ENCODE data around the gene PSMF1.

Gene PSMF1

DNA sequence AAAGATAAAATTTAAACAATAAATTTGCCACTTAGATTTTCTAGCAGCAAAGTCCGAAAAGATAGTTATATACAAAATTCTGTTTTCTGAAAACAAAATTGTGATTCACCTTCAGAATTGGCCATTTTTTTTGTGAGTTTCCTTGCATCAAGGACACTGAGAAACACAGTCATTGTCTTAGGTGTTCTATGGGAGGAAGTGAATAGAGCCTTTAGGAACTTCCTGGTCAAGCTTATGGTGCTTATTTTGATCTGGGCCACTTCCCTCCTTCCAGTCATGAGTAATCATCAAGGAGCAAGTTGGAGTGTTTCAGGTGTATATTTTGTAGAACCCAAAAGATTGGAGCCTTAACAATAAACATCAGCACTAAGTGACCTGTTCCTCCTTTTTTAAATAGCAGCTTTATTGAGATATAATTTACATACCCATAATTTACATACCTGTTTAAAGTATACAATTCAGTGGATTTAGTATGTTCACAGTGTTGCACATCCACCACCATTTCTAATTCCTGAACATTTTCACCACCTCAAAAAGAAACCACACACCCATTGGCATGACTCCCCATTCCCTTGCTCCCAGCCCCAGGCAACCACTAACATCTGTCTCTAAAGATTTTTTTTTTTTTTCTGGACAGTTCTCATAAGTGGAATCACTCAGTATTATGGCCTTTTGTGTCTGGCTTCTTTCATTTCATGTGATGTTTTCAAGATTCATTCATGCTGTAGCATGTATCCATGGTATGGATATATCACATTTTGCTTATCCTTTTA, 48.7 kb downstream of the PSMF1 start:
- ATAC-seq: no peak
- no peaks in the 10 kb centered on the region for H3K27me3 Mint-ChIP-seq
- H3K27ac Mint-ChIP-seq: no peak overlapping the region
- H3K4me3 Mint-ChIP-seq: no peak overlapping the region
- H3K9me3 Mint-ChIP-seq: no peaks in the 10 kb centered on the region
- peaks cover 81% of the 10 kb centered on the region for H3K36me3 Mint-ChIP-seq
- no peaks in the 10 kb centered on the region for H3K4me1 Mint-ChIP-seq

DNA sequence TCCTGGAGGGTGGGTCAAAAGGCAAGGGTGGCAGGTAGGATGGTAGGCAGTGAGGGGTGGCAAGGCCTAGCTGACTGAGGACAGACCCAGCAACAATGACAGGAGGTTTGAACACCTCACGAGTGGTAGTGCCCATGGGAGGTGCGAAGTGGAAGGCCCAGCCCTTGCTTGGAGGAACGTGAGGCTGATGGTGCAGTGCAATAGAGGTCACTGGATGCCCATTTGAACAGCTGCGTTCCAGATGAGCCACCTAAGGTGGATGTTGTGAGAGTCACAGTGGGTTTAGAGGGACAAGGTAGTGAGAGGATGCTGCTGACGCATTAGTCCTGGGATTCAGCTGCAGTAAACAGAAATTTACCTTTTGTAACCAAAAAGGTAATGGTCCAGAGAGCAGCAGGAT, 50.8 kb downstream of the PSMF1 start:
- Mint-ChIP-seq H3K9me3 (no peaks in the 10 kb centered on the region), H3K27ac (no peak overlapping the region), H3K27me3 (no peaks in the 10 kb centered on the region), H3K4me1 (no peaks in the 10 kb centered on the region), H3K4me3 (no peak overlapping the region), H3K36me3 (peaks cover 92% of the 10 kb centered on the region)
- ATAC-seq: no peak

DNA sequence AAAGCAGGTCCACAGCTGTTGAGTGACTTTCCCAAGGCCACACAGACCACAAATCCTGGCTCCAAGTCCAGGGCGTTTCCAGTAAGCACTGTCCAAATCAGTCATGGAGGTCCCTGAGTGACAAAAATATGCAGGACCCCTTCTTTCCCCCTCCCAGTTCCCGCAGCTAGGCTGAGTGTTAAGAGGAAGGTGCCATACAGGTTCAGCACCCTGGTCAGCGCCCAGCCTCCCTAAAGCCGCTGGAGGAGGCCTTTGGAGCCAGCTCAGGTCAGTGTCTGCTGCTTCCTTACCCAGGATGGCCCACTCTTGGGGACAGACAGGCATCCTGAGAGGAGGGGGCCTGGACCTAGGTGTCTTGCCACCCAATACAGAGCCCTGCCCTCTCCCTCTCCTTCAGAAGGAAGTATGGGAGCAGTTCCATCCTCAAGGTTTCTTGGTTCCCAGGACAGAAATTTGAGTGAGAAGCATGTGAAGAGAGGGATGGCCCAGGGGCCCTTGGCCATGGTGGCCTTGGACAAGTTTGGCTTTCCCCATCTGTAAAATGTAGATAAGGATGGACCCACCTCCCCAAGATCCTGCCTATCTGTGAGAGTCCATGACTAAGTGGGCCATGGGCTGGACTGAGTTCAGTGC, 53.2 kb downstream of the PSMF1 start:
- Mint-ChIP-seq H3K36me3 (peaks cover 88% of the 10 kb centered on the region), H3K27me3 (no peaks in the 10 kb centered on the region), H3K27ac (no peak overlapping the region), H3K9me3 (no peaks in the 10 kb centered on the region), H3K4me1 (no peaks in the 10 kb centered on the region), H3K4me3 (no peak overlapping the region)
- no peak for ATAC-seq

DNA sequence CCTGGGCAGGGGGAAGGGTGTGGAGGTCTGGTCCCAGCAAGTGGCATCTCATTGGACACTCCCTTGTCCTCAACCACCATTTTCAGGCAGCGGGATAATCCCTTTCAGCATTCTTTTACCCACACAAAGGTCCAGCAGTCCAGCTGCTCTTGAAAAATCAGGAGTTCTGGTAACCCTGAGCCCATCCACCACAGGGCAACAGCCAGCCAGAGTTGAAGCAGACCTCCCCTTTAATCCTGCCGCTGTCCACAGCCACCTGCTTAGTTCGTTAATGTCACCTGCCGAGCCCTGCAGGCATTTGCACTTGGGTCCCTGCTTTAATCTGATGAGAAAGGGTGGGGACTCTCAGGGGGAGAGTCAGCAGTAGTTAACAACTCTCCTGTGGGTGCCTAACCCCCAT, 55.3 kb downstream of the PSMF1 start:
- ATAC-seq: no peak
- Mint-ChIP-seq H3K27me3 (no peaks in the 10 kb centered on the region), H3K27ac (no peak overlapping the region), H3K9me3 (no peaks in the 10 kb centered on the region), H3K4me1 (no peaks in the 10 kb centered on the region), H3K36me3 (peaks cover 77% of the 10 kb centered on the region), H3K4me3 (no peak overlapping the region)

DNA sequence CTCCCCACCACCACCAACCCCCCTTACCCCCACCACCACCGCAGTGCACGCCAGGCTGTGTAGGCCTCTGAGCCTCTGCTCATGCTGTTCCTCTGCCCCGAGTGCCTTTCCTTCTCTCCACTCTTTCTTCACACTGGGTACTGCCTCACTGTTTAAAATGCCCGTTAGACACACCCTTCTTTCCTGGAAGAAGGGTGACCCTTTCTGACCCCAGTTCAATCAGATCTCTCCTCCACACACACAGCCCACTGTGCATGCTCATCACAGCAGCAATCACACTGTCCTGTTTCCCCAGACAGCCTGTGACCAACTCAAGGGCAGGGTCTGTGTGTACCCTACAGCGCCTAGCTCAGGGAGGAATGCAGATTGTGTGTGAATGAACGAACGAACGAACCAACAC, 56.4 kb downstream of the PSMF1 start:
- no peaks in the 10 kb centered on the region for H3K9me3 Mint-ChIP-seq
- no peaks in the 10 kb centered on the region for H3K27me3 Mint-ChIP-seq
- peaks cover 68% of the 10 kb centered on the region for H3K36me3 Mint-ChIP-seq
- H3K27ac Mint-ChIP-seq: no peak overlapping the region
- no peak for ATAC-seq
- no peak overlapping the region for H3K4me3 Mint-ChIP-seq
- H3K4me1 Mint-ChIP-seq: no peaks in the 10 kb centered on the region

DNA sequence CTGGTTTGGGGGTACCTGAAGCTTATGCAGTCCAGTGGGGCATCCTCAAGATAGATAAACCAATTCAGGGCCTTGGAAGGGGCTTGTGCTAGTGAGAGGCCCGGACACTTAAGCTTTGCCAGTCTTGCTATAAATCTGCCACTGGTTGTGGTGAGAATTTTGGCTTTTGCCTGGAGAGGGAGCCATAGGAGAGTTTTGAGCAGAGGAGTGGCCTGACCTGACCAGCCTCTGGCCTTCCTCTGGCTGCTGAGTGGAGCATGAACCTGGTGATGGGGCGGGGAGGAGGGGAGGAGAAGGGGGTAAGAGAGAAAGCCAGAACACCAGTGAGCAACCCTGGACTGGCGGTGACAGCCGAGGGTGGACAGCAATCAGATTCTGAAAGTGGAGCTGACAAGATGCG, 59.3 kb downstream of the PSMF1 start:
- H3K27me3 Mint-ChIP-seq: no peaks in the 10 kb centered on the region
- H3K4me1 Mint-ChIP-seq: no peaks in the 10 kb centered on the region
- H3K36me3 Mint-ChIP-seq: peaks cover 43% of the 10 kb centered on the region
- no peak overlapping the region for H3K4me3 Mint-ChIP-seq
- no peaks in the 10 kb centered on the region for H3K9me3 Mint-ChIP-seq
- no peak for ATAC-seq
- H3K27ac Mint-ChIP-seq: no peak overlapping the region

DNA sequence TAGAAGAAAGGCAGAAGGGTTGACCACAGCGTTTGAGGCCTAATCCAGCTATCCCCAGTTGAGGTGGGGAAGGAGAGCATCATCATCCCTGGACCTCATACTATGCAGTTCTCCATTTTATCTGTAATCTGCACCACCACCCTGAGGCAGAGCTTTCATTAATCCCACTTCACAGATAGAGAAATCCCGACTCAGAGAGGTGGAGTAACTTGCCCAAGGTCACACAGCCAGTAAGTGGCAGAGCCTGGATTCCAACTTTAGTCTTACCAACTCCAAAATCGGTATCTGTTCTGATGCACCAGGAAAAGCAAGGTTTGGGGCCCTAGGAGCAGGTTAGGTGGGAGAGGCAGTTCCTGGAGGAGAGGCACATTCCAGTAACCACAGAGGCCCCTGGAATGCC, 59.7 kb downstream of the PSMF1 start:
- Mint-ChIP-seq H3K4me3 (no peak overlapping the region), H3K9me3 (no peaks in the 10 kb centered on the region), H3K4me1 (no peaks in the 10 kb centered on the region), H3K36me3 (peaks cover 39% of the 10 kb centered on the region), H3K27me3 (no peaks in the 10 kb centered on the region), H3K27ac (no peak overlapping the region)
- ATAC-seq: no peak

DNA sequence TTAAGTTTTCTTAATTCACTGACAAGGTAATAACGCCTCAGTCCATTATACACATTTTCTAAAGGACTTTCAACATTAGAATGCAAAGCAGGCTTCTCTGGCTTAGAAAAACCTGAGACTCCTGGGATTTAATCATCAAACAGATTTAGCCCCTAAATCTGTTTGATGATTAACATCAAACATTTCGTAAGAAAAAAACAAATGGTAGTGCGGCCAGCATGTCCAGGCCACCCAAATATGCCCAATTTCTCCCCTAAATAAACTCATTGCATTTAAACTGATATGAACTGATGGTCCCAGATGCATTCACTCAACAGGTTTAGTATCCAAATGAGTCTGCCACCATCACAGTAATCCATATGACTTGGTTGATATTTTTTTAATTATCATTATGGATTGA, 60.2 kb downstream of the PSMF1 start:
- Mint-ChIP-seq H3K4me1 (no peaks in the 10 kb centered on the region), H3K36me3 (peaks cover 33% of the 10 kb centered on the region), H3K4me3 (no peak overlapping the region), H3K27ac (no peak overlapping the region), H3K9me3 (no peaks in the 10 kb centered on the region), H3K27me3 (peaks cover 5% of the 10 kb centered on the region)
- no peak for ATAC-seq

DNA sequence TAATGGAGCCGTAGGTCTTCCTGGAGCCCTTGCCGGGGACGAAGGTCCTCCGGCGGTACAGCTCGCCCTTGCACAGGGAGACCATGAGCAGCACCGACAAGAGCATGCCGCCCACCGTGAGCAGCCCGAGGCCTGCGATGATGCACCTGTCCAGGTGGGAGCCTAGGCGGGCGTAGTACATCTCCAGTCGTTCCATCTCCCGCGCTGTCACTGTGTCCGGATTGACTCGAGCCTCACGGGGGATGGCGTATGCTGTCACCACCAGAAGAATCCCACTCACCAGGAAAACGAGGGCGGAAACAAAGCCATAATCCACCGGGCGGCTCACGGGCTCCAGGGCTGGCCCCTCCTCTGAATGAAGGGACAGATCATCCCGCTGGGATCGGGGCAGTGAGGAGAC, 62.5 kb downstream of the PSMF1 start:
- no peaks in the 10 kb centered on the region for H3K9me3 Mint-ChIP-seq
- ATAC-seq: no peak
- peaks cover 18% of the 10 kb centered on the region for H3K27me3 Mint-ChIP-seq
- peaks cover 12% of the 10 kb centered on the region for H3K36me3 Mint-ChIP-seq
- no peak overlapping the region for H3K4me3 Mint-ChIP-seq
- H3K4me1 Mint-ChIP-seq: peaks cover 7% of the 10 kb centered on the region
- H3K27ac Mint-ChIP-seq: no peak overlapping the region

DNA sequence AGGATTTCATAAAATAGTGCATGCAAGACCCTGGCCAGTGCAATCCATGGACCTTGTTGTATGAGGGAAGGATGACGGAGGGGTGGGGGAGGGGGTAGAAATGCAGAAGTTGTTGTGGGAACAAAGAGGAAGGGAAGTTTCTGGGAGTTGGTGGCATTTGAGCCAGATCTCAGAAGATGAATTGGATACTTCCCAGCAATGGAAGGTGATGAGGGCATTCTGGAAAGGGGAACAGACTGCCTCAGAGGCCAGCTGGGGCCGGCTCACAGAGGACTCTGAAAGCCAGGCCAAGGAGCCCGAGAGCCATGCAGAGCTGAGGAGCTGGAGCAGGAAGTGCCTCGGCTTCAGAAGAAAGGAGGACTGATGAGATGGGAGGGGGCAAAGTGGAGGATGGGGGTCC, 63.7 kb downstream of the PSMF1 start:
- no peak overlapping the region for H3K4me3 Mint-ChIP-seq
- peaks cover 11% of the 10 kb centered on the region for H3K4me1 Mint-ChIP-seq
- H3K27me3 Mint-ChIP-seq: peaks cover 18% of the 10 kb centered on the region
- ATAC-seq: no peak
- no peak overlapping the region for H3K27ac Mint-ChIP-seq
- no peaks in the 10 kb centered on the region for H3K9me3 Mint-ChIP-seq
- H3K36me3 Mint-ChIP-seq: peaks cover 5% of the 10 kb centered on the region

DNA sequence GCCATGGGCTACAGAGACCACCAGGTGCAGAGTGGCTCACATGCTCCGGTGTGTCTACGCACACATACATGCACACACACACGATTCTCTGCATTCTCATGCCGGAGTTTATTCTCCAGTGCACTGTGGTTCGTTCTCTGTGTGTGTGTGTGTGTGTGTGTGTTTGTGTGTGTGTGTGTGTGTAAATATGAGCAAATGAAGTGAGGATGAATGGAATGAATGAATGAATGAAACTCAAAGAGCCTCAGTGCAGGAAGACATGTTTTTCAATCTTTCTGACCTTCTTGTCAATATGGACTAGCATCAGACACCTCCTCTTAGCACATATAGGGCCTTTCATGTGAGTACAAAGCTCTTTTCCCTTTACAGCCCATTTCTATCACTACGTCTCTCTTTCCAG, 64.8 kb downstream of the PSMF1 start:
- Mint-ChIP-seq H3K27me3 (peaks cover 18% of the 10 kb centered on the region), H3K36me3 (no peaks in the 10 kb centered on the region), H3K9me3 (no peaks in the 10 kb centered on the region), H3K4me3 (no peak overlapping the region), H3K27ac (no peak overlapping the region), H3K4me1 (peaks cover 11% of the 10 kb centered on the region)
- ATAC-seq: no peak

DNA sequence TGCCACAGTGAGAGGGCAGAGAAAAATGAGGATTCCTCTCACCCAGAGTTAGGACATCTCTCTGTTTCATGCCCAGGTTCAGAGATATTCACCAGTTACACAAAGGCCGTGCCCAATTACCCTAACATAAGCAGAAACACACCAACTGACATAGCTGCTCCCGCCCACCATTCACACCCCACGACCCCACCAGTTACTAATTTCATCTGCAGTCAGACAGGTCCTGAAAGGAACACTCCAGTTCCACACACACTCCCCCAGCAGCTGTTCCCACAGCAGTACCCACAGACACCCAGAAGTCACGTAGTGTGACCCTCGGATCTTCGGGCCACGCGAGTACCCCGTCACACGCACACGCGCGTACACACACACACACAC, 65.8 kb downstream of the PSMF1 start:
- H3K4me3 Mint-ChIP-seq: peak overlapping the region; percentile 51
- H3K36me3 Mint-ChIP-seq: no peaks in the 10 kb centered on the region
- no peak for ATAC-seq
- no peak overlapping the region for H3K27ac Mint-ChIP-seq
- H3K4me1 Mint-ChIP-seq: peaks cover 11% of the 10 kb centered on the region
- no peaks in the 10 kb centered on the region for H3K9me3 Mint-ChIP-seq
- H3K27me3 Mint-ChIP-seq: peaks cover 18% of the 10 kb centered on the region

DNA sequence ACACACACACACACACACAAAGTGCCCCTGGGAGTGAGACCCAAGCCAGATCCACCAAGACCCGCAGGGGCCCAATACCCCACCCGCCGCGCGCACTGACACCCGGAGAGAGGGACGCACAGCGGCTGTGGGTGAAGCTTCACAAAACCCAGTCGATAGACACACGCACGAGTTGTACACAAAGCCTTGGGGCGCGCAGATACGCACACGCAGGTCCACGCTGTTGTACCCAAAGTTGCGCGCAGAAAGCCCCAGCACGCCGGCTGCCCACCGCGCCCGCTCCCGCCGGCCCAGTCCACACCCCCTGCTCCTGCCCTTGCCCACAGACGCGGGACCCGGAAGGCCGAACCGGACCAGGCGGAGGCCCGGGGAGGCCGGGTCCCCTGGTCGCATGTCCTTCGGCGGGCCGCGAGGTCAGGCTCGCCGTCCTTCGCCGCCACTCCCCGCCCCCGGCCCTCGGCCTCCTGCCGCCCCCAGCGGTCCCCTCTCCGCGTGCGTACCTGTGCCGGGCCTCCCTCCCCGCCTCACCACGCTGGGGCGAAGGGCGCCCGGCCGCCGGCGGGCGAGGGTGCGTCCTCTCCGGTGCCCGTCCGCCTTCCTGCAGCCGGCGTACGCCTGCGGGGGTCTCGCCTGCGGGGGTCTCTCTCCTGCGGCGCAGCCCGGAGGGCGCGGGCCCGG, 66.4 kb downstream of the PSMF1 start, which contains the start of gene TMEM74B:
Gene TMEM74B (minus strand): TSS at position 344 of the 678 bp plus-strand sequence. CDS start 1,180 bp downstream, outside the sequence.
- Mint-ChIP-seq H3K9me3 (no peaks in the 10 kb centered on the region), H3K27me3 (peaks cover 18% of the 10 kb centered on the region), H3K27ac (no peak within 1 kb of the TSS), H3K36me3 (no peaks in the 10 kb centered on the region), H3K4me1 (peaks cover 11% of the 10 kb centered on the region), H3K4me3 (peak within 1 kb of the TSS; percentile 53)
- ATAC-seq: peak; percentile 29

DNA sequence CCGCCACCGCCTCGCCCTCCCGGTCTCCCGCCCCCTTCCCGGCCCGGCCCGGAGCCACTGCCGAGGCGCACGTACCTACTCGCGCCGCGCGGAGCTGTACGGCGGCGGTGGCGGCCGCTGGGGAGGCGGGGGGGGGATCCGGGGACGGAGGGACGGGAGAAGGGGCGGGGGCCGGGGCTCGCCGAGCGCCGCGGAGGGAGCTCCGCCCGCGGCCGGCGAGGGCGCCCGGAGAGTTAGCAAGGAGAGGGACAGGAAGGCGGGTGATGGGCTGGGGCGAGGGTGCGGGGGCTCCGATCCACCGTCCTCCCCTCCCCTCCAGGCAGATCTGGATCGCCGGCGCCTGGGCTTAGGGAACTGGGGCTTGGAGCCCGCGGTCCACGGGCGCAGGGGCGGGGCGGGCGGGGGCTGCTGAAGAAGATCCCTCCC, 66.9 kb downstream of the PSMF1 start:
- H3K36me3 Mint-ChIP-seq: no peaks in the 10 kb centered on the region
- peak; percentile 13 for ATAC-seq

DNA sequence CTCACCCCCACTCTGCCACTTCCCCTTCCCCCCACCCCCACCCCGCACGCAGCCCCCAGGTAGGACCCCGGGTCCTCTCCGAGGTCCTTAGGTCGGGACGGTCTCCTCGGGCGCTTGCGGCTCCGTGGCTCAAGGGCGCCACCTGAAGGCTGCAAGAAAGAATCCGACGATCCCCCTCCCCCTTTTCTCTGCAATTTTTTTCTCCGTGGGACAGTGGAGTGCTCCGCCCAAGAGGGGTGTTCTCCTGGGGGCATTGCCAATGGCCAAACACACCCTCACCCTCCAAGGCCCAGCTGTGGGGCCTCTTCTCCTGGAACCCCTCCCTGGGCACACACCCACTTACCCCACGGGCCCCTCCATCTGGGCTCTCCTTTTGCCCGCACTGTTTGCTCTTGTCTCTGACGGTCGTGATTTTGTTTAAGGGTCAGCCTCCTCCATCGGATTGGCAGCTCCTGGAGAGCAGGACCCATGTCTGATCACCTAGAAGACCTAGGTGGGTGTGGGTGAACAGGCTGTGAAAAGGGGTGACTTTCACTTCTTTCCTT, 67.5 kb downstream of the PSMF1 start:
- H3K27ac Mint-ChIP-seq: no peak overlapping the region
- no peaks in the 10 kb centered on the region for H3K36me3 Mint-ChIP-seq
- no peaks in the 10 kb centered on the region for H3K9me3 Mint-ChIP-seq
- peaks cover 18% of the 10 kb centered on the region for H3K27me3 Mint-ChIP-seq
- H3K4me3 Mint-ChIP-seq: peak overlapping the region; percentile 53
- peak; percentile 5 for ATAC-seq
- H3K4me1 Mint-ChIP-seq: peaks cover 11% of the 10 kb centered on the region

More for the DNA sequence above, 66.9 kb downstream of the PSMF1 start:
- Mint-ChIP-seq H3K9me3 (no peaks in the 10 kb centered on the region), H3K27ac (no peak overlapping the region), H3K4me1 (peaks cover 11% of the 10 kb centered on the region), H3K4me3 (no peak overlapping the region), H3K27me3 (peaks cover 18% of the 10 kb centered on the region)

Measured in stimulated activated memory B cell treated with anti-CD40 and anti-IgM and Interleukin-4, amounts not matched to agents 10 μg/mL and 1 μg/mL and 100 μg/mL, for 72 hours (primary cell).